WI38 (cell line): ENCODE results near the gene MAP1B.

ENCODE experiments used
- H3K4me3 ChIP-seq: 2 replicates; pipeline ENCODE4 v1.5.1; 2011; ENCODE audit warnings: low read depth, mild to moderate bottlenecking, control low read depth, low read length
- TF ChIP-seq, protein P1 (sequence below): IDR thresholded peaks from 2 replicates; pipeline ENCODE4 v1.5.1; 2012; ENCODE audit warnings: low read depth, mild to moderate bottlenecking, control low read depth, low read length

Gene MAP1B

DNA sequence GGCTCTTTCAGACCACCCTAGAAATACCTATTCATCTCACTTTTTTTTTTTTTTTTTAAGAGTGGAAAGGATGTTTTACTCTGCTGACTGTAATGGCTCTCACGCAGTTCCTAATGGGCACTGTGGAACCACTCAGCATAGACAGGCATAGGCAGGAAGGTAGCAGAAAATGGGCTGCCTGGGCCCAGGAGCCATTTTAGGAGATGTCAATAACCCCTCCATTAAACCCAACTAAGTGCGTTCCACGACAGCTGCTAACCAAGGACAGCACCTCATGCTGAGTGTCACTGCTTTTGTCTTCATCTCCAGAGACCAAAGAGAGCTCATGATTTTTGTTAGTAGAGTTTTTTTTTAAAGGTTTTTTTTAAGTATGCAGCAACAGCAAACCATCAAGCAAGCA is 15.3 kb downstream of the MAP1B start:
- TF ChIP-seq, protein P1, sequence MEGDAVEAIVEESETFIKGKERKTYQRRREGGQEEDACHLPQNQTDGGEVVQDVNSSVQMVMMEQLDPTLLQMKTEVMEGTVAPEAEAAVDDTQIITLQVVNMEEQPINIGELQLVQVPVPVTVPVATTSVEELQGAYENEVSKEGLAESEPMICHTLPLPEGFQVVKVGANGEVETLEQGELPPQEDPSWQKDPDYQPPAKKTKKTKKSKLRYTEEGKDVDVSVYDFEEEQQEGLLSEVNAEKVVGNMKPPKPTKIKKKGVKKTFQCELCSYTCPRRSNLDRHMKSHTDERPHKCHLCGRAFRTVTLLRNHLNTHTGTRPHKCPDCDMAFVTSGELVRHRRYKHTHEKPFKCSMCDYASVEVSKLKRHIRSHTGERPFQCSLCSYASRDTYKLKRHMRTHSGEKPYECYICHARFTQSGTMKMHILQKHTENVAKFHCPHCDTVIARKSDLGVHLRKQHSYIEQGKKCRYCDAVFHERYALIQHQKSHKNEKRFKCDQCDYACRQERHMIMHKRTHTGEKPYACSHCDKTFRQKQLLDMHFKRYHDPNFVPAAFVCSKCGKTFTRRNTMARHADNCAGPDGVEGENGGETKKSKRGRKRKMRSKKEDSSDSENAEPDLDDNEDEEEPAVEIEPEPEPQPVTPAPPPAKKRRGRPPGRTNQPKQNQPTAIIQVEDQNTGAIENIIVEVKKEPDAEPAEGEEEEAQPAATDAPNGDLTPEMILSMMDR: no peak
- H3K4me3 ChIP-seq: no peak overlapping the region

DNA sequence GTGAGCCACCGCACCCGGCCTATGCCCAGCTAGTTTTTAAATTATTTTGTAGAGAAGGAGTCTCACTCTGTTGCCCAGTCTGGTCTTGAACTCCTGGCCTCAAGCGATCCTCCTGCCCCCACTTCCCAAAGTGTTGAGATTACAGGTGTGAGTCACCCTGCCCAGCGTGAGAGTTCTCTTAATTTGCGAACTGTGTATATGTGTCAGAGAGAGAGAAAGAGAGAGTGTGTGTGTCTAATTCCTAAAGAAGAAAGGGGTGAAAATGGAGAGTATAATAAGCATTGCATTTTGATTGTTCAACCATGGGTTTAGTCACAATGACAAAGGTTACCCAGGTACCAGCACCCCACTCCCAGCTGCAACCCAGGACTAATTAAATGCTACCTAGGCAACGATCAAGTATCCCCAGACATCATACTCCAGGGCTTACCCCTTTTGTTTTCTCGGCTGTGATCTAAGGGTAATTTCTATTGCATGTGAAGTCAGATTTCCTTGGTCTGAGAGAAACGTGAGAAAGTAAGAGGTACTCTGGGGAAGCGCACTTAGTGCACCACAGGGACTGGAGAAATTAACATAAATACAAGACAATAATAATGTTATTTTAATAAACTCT is 16.6 kb downstream of the MAP1B start:
- TF ChIP-seq, protein P1: no peak
- no peak overlapping the region for H3K4me3 ChIP-seq

DNA sequence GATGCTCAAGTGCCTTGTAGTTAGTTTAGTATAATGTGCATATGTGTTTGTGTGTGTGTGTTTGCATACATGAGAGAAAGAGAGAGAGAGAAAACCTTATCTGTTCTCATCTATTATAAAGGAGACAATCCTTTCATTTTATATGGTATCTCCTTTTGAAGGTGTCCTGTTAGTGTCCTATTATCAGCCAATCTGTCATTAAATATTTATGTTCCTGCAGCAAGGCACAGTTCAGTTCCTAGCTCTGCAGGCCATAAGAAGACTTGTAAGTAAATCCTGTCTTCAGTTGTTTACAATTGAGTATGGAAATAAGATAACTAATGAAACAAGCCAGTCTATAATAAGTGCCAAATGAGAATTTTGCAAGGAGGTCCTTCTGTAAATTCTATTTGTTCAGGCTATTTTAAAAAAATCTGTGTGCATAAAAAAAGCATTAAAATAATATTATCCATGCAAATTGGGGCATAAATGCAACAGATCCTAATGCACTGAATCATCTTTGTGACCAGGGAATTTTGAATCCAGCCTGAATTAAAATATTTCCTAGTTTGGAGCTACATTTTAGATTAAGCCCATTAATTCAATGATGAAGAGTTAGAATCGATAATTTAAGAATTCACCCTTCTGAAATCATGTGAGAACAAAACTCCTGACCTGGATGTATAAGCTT is 18.1 kb downstream of the MAP1B start:
- H3K4me3 ChIP-seq: no peak overlapping the region
- TF ChIP-seq, protein P1: no peak

DNA sequence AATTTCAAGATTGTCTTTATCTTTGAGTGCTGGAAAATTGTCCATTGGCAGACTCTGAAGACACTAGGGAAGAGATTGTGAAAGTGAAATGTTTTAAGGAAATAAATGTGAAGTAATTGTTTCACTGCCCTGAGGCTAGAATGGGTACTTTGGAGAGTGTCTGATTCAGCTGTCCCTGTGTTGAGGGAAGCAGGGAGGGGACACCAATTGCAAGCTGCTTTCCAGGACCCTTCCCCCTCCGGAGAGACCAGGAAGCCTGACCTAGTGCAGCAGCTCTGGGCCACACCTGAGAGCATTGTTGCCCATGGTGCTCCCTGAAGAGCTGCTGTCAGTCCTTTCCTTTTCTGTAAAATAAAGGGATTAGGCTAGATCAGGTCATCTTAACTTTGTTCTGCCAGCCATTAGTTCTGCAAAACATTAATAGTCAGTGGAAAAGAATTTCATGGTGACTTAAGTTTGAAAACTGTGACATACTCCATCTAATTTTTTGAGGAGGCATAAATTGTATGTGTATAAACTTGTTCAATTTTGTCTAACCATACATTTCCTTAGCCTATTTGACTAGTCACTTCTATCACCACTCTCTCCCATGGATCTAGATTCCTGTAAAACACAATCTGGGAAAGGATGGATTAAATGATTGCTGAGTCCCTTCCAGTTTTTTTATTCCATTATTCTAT is 18.8 kb downstream of the MAP1B start:
- TF ChIP-seq, protein P1: no peak
- no peak overlapping the region for H3K4me3 ChIP-seq

DNA sequence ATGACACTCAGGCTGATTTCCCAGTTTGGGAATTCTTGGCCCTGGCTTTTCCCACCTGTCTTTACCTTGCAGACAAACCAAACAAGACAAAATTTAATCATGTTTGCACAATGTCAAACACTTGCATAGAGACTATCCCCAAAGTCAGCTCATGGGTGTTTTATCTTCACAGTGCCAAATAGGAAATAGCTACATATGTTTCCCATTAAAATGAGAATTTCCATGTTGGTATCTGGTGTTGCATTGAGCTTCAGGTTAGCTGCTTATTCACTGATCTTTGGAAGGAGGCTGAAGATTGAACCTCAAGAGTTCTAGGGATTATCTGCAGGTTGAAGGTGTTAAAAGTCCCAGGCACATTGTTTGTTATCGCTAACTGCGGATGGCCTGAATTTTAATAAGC is 19.5 kb downstream of the MAP1B start:
- no peak overlapping the region for H3K4me3 ChIP-seq
- TF ChIP-seq, protein P1: no peak

DNA sequence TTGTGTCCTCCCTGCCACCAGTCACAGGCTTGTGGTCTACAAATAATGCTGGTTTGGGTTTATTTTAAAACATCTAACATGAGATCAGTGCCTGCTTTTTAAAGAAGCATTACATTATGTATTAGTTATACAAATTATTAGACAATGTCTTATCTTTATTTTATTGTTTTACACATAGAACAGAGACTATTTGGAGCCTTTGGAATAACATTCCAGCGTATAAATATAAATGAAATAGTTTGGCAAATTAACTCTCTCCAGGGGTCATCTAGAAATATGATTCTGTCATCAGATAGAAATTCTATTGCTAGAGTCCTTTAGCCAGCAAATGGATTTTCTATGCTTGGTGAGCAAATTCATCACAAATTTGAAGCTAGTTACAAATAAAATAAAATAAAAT is 22.4 kb downstream of the MAP1B start:
- TF ChIP-seq, protein P1: no peak
- H3K4me3 ChIP-seq: no peak overlapping the region

DNA sequence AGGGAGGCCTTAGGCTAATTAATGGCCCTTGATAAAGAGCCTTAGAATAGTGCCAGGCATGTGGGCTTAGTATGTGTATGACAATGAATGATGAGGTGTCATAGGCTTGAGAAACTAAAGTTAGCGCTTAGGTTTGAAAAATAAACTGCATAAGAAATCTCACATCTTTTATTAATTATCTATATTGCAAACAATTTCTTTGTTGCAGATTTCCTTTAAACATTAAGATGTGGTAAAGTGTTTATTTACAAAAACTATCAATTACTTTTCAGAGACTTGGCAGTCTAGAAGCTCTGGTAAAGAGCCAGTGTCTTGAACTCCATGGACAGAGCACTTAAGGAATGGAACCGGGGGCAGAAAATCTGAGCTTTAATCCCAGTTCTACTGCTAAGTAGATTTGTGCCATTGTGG is 23.1 kb downstream of the MAP1B start:
- TF ChIP-seq, protein P1: no peak

More for the DNA sequence above, 23.1 kb downstream of the MAP1B start:
- H3K4me3 ChIP-seq: no peak overlapping the region
